ENCODE measurements around the gene ARHGEF17.

ARHGEF17 gene

DNA sequence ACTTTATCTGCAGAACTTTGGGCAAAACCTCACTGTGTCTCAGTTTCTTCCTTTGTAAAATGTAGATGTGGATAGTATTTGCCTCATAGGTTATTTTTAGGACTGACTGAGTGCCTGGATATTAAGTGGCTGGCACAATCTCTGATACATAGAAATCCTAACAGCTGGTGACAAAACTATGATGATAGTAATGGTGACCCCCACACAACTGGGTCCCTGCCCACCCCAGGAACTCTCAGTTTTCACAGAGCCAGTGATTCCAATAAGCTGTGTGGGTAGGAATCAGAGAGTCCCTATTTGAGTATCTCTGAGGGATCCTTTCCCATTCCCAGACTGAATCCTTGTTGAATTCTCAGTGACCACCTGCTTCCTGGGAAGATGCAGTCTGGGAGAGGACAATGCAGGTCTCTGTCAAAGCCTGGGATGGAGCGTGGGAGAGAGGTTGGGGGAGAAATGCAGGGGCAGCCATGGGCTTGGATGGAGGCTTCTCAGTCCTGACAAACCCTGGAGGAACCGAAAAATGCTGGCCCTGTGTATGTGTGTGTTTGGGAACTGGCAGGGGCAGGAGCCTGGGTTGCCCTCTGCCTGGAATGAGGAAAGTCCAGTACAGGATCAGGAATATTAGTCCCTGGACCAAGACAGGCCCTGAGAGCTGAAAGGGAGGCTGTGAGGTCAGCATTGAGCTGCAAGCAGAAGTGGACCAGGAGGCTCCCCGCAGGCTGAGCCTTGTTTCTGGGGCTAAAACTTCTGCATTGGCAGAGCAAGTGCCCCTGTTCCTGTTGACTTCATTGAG is 42.0 kb upstream of the ARHGEF17 start:
- TF ChIP-seq, protein P1, sequence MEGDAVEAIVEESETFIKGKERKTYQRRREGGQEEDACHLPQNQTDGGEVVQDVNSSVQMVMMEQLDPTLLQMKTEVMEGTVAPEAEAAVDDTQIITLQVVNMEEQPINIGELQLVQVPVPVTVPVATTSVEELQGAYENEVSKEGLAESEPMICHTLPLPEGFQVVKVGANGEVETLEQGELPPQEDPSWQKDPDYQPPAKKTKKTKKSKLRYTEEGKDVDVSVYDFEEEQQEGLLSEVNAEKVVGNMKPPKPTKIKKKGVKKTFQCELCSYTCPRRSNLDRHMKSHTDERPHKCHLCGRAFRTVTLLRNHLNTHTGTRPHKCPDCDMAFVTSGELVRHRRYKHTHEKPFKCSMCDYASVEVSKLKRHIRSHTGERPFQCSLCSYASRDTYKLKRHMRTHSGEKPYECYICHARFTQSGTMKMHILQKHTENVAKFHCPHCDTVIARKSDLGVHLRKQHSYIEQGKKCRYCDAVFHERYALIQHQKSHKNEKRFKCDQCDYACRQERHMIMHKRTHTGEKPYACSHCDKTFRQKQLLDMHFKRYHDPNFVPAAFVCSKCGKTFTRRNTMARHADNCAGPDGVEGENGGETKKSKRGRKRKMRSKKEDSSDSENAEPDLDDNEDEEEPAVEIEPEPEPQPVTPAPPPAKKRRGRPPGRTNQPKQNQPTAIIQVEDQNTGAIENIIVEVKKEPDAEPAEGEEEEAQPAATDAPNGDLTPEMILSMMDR (IDR thresholded peaks at IDR 0.05), result no peak

DNA sequence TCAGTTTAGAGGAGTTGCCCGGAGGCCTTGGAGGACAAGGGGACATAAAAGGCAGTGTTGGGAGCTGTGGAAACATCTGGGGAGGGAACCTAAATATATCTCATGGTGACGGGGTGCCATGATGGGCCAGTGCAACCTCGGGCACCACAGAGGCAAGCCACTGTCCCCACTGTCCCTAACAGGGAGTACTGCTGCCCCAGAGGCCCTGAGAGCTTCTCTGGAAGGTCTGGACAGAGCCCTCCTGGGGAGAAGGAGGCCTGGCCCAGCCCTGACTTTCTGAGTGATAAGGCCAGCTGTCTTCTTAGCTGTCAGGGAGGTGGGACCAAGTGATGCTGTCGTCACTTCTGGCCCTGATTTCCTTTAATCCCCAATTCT is 41.4 kb upstream of the ARHGEF17 start:
- TF ChIP-seq, protein P1 (IDR thresholded peaks at IDR 0.05), result no peak

GRCh38 chr11:73267122-73267846 is 40.8 kb upstream of the ARHGEF17 start:
- TF ChIP-seq, protein P1 (IDR thresholded peaks at IDR 0.05), result no peak

- TF ChIP-seq, protein P1 (IDR thresholded peaks at IDR 0.05), result no peak
These were observed 40.1 kb upstream of the ARHGEF17 start for GRCh38 chr11:73267906-73268540.

GRCh38 chr11:73268671-73269271 is 39.3 kb upstream of the ARHGEF17 start:
- TF ChIP-seq, protein P1 (IDR thresholded peaks at IDR 0.05), result no peak

DNA sequence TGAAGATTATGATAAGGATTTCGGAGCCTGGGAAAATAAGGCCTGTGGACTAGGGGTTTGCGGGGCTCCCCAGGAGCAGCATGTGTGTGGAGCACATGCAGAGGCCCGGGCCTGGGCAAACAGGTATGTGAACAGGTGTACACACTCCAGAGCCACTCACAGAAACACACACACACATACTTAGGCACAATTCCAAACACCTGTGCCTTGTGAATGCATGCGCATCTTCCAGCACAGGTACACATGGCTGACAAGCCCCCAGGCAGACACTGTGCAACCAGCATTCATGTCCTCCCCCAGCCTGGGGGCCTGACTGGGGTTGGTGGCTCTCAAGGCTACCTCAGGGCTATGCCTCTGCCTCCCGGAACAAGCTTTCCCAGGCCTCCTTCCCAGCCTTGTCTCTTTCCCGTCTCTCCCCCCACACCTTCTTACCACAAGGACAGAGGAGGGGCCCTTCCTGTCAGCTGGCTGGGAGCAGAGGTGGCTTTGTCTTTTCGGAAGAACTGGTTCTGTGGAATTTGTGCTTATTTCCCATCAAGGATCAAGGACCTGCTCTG is 38.5 kb upstream of the ARHGEF17 start:
- TF ChIP-seq, protein P1 (IDR thresholded peaks at IDR 0.05), result no peak

All from LNCAP (cell line).